ENCODE results near the gene TMEM100.

TMEM100 gene, protein sequence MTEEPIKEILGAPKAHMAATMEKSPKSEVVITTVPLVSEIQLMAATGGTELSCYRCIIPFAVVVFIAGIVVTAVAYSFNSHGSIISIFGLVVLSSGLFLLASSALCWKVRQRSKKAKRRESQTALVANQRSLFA

DNA sequence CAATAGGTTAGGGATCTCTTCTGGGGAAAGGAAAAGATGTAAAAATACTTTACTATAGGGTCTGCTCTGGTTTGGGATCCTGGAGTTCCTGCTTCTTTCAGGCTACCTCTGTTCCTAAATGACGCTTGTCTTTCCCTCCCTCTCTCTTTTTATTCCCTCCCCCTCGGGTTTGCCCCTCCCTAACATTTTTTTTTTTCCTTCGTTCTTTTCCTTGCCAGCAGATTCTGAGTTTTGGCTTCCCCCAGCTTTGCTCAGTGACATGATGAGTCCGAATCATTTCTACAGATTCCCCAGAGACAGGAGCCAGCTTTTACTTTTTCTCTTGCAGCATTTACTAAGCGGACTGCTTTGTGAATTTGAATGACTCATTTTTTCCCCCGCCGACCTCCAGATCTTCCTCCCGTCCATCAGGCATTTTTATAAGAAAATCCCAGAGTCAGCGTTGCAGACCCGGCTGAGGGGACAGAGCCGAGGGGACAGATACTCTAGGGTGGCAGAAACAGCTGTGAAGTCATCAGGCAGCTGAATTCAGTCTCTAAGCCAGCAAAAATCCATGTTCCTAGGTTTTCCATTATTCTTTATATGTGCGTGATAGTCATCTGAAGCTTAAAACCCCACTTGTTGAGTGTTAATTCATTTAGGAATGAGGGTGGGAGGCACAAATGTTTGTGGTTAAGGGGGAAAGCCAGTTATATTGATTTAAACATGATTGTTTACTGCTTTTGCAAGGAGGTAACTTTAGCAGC is at the start of gene TMEM100:
TSS of gene TMEM100 (minus strand) at position 123 of the 746 bp plus-strand sequence. CDS start 1,794 bp downstream, outside the sequence.
- no peak for DNase-seq

DNA sequence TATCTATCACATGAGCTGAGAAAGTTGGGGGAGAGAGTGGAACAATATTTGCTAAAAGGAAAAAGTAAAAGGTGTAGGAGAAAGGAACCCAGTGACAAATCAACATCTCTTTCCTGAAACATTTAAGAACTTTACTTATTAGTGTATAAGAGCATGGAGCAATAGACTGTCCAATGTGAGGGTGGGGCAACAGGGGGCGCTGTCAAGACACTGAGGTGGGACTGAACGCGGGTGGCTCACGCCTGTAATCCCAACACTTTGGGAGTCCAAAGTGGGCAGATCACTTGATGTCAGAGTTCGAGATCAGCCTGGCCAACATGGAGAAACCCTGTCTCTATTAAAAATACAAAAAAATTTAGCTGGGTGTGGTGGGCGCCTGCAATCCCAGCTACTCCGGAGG is 49.4 kb upstream of the TMEM100 start:
- DNase-seq, result no peak

DNA sequence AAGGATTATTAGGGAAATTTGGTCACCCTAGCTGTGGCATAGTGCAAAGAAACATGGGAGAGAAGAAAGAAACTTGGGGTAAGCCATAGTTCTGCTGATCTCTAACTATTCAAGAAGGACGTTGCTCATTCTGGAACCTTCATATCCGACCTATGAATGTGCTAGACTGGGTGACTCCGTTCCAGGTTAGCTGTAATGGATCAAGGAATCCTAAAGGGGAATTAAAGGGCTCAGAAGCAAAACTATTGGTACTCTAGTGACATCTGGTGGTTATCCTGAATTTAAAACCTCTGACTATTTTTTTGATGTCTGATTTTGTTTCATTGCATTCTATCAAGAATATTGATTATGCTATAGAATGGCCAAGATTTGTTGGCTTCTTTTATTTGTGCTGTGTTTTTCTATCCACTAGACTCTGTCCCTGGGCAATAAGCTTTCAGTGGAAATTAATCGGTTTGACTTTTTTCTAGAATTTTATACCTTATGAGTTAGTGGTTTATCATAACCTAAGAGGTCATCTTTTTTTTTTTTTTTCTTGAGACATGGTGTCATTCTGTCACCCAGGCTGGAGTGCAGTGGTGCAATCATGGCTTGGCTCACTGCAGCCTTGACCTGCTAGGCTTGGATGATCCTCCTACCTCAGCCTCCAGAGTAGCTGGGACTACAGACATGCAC is 47.7 kb upstream of the TMEM100 start:
- peak; percentile 51 for DNase-seq

DNA sequence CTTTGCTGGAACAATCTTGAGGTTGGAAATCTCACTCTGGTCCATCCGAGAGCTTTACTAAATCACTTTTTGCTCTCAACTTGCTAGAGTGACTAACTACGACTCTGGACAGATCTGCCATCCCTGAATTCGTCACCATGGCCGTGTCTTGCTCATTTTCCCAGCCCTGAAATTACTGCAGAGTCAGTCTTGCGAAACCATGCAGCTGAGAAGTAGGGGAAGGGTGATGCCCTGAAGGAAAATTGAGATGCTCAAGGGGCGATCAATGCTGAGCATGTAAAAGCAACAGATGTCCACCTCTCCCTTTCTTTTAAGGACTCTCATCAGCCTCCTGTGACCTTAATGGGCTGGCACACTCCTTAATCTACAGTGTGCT is 46.9 kb upstream of the TMEM100 start:
- DNase-seq, result peak; percentile 68

DNA sequence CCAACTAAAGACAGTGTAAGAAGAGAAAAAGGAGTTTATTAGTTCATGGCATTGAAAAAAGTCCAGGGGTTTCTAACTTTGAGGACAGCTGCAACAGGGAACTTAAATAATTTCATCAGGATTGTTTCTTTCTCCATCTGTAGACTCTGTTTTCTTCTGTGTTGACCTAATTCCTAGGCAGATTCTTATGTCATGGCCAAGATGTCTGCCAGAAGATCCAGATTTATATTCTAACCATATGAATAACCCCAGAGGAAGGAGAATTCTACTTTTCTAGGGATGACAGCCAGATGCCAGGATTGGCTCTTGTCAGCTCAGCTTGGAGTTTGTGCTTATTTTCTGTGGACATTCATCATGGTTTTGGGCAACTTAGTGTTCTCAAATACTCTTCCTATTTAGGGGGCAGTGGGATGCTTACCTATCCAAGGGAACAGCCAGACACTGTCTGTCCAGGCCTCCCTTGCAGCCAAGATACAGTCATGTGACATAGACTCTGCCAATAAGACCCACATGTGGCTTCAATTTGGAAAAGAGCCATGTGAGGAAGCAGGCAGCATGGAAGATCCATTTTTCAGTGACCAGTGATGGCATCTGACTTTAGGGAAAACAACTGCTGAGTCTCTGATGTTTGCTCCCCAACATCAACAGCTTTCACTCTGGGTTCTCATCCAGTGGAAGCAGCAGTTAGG is 46.4 kb upstream of the TMEM100 start:
- DNase-seq, result no peak

DNA sequence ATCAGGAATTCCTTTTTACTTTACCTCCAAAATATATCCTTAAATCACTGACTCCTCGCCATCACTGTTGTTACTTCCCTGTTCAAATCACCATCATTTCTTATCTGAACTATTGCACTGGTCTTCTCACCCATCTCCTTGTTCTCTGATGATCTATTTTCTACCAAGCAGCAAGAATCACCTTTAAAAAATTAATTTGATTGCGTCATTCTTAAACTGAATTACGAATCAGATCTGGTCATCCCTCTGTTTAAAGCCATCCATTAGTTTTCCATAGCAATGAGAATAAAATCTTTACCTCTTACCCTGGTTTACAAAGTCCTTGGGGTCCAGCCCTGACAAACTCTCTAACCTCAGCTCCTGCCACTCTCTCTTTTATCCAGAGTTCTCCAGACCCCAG is 42.8 kb upstream of the TMEM100 start:
- no peak for DNase-seq

DNA sequence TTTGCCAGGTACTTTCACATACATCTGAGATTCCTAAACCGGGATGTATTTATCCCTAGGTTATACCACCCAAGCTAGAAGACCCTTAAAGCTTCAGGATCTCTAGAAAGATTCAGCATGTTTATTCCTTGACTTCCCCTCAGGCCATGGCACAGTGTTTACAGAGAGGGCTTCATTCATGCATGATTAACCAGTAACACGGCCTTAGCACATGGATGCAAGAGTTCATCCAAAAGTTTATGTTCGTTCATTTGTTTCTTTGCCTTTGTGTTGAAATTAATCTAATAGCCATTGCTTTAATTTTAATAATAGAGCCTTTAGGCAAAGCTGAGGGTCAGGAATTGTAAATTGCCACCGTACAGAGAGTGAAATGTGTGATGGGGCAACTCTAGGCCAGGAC is 41.9 kb upstream of the TMEM100 start:
- DNase-seq, result no peak

DNA sequence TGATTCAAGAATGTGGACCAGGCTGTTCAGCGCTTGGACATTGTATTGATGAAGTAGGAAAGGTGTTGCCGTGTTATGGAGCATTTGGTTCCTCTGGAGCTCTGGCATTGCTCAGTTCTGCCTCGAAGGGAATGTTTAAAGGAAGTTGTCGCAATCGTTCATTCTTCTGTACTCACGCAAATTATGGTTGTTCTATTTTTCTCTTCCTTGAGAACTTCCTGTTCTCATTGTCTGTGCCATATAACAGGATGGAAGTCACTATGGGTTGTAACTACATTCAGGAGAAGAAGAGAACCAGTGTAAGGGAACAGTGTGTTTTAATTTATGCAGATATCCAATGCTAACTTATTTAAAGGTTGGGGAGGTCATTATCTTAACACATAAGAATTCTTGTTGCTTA is 41.2 kb upstream of the TMEM100 start:
- peak; percentile 56 for DNase-seq

DNA sequence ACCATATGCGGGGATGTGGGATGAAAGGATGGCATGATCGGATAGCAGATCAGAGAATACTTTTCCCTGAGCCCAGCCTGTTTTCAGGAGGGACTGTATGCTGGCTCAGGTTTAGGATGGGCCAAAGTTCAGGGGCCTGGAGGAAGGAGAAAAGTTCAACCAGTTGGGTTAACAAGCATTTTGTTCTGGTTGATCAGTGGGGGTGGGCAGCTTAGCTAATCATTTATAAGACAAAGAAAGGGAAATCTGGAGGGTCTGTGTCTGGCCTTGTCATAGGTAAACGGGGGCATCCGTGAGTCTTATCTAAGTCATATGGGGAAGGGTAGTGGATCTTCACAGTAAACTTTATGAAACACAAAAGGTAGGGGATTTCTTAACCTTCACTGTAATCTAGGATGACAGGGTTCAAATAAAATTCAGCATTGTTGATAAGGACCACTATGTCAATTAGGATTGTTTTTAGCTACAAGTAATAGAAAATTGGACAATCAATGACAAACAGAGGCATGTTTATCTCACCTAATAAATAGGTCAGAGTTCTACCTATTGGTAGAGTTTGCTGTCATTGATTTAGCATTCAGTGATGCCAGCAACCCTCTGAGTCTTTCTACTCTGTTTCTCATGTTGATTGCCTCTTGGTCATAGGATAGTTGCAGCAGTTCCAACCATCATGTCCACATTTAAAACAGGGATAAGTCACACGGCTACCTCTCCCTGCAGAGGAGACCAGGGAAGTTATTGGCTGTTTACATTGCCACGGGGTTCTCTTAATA is 39.6 kb upstream of the TMEM100 start:
- DNase-seq, result no peak

DNA sequence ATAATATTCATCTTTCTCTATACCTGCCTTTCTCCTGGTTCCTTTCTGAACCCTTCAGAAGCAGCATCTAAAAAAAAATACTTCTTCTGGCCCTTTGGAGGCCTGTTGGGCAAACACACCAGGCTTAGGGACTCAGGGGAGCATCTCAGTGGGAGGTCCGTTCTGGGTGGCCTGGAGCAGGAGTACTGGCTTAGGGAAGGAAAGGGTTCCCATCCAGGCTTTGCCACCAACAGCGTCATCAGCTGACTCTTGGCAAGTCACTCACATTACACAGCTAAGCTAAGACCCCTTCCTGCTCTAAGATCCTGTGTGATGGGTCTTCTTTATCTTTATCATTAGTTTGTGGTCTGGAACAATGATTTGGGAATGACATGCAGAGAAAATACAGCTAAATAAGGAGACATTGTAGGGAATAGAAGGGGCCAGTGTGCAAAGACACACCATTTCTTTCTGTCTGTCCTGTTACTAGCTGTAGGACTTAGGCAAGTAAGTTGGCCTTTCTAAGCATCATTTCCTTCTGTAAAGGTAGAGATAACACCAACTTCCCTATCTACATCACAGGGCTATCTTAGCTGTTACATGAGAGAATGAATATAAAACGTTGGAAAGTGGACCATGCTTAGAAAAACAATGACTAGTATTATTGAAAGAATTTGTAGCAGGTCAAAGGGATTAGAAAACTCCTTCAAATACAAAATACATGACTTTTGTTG is 38.1 kb upstream of the TMEM100 start:
- no peak for DNase-seq

DNA sequence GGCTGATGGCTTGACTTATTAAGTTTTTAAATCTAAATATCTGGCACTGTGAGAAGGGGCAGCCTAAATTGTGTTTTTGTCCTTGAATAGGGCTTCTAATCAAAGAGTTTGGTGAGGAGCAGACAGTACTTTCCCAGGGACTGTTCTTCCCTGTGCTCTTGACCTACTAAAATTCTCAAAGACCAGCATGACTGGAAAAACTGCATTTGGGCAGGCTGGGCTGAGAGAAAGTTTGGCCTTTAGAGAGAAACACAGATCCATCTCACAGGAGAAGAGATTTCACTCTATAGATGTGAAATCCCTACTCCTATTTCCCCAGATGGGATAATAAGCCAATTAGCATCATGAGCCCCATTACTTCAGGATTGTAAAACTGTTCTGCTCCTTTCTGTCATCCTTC is 35.5 kb upstream of the TMEM100 start:
- no peak for DNase-seq

DNA sequence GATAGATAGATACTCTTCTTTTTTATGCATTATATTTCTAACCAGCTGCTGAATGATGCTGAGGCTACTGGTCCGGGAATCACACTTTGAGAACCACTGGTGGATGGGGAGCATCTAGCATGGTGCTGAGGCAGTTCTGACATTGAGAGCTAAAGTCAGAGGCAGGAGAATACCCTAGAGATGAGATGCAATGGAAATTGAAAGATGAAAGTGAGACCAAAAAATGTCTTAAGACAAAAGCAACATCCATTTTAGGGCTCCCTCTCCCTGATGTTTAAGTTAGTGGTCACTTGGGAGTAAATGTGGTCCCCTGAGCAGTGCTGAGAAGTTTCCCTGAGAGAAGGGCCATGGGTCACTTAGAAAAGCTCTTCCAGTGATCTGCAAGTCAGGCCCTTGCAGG is 35.0 kb upstream of the TMEM100 start:
- no peak for DNase-seq

DNA sequence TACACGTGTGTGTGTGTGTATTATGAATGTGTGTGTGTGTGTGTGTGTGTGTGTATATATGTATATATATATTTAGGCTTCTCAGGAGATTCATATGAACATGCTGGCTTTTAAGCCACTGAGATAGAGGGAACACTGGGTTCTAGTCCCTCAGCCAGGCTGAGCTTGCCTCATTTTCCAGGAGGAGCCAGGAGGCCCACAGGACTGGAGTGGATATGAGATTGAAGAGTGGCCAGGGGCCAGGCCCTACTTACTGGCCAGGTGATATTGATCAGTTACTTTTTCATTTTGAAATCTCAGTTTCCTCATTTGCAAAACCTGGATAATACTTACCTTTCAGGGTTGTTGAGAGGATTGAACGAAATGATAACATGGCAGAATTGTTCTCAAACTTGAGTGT is 34.0 kb upstream of the TMEM100 start:
- DNase-seq, result no peak

DNA sequence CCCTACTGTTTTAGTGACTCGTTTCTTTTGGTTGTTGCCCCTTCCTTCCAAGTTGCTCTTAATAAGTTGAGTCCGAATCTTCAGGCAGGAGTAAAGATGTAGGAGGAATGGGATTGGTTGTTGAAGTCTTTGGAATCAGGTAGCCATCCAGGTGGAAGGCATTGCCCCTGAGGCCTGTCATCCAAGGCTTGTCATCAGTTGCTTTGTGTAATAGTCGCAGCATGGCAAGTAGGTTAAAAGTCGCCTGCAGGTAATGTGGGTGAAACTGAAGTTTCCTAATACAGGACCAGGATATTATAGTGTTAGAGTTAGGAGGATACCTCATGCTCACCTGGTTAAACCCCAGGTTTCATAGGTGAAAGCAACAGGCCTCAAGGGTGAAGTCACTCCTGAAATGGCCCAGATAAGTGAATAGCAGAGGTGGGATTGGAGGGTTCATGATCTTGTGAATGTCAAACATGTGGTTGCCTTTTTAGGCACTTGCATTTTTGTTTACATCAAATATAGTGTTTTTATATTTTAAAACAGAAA is 29.1 kb upstream of the TMEM100 start:
- no peak for DNase-seq

DNA sequence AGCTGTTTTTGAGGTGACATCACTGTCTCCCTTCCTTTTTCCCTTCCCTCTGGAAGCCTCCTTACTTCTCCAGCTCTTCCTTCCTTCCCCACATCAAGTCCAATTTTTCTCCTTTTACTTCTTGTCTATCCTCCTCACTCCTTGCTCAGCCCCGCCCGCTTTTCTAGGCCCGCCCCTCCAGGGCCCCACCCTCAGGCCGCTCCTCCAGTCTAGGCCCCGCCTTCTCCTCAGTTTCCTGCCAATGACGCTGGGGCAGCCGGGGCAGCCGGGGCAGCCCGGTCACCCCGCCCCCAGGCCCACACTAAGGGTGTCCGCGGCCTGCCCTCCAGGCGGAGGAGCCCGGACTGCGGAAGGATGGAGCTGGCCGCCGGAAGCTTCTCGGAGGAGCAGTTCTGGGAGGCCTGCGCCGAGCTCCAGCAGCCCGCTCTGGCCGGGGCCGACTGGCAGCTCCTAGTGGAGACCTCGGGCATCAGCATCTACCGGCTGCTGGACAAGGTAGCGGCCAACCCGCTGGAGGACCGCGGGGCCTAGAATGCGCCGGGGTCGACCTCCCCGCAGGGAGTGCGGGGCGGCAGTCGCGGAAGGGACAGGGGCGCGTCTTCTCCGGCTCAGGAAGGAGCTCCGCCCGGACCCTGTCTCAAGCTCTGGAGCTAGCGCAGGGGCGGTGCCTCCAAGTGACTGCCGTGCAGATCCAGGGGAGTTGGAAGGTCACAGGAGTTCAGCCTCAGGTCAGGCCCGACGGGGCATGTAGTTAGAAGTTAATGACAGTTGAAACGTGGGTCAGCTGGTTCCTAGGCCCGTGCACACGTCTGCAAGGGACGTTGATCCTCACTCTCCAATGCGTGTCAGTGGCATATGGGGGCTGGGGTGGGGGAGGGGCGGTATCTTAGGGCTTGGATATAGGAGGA is 28.3 kb upstream of the TMEM100 start, which contains the start of gene PCTP:
TSS of gene PCTP (plus strand) at position 302 of the 908 bp plus-strand sequence. CDS start at position 355, 53 bp downstream.
- DNase-seq, result peak; percentile 97

DNA sequence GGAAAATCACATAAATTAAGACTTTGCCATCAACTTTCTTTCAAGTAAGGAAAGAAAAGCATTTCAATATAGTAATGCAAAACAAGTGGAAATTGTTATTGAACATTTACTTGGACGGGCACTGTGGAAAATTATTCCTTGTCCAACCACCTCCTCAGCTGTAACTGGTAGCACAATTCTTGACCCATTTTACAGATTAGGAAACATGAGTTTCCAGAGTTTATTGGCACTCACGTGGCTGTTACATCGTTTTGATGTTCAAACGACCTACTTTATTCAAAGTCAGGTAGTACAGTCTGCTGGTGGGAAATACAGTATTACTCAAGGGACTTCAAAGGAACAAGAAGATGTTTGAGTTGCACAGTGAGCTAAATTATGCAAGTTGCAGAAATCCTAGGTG is 27.3 kb upstream of the TMEM100 start:
- no peak for DNase-seq

DNA sequence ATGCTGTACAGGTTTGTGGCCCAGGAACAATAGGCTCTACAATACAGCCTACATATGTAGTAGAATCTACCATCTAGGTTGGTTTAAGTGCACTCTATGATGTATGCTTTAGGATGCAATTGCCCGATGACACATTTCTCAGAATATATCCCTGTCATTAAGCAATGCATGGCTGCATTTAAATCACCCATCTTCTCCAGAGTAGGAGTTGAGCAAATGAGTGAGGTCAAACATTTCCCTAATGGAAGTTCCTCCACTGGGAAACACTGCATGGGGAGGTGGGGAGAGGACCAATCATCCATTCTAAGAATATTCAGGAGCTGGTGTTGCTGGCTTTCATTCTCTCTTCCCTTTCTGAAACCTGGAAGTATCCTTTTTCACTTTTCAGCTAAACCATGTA is 26.2 kb upstream of the TMEM100 start:
- DNase-seq, result peak; percentile 25

DNA sequence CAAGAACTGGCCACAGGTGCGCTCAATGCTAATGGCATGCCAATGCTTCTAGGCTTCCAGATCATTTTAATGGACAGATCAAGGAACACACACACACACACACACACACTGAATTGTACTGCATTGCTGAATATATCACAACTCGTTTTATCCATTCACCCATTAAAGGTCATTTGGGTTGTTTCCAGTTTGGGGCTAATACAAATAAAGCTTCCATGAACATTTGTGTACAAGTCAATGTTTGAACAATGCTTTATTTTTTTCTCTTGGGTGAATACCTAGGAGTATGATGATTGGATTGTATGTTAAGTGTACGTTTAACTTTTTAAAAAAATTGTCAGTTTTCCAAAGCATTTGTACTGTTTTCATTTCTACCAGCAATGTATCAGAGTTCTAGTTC is 24.5 kb upstream of the TMEM100 start:
- no peak for DNase-seq

DNA sequence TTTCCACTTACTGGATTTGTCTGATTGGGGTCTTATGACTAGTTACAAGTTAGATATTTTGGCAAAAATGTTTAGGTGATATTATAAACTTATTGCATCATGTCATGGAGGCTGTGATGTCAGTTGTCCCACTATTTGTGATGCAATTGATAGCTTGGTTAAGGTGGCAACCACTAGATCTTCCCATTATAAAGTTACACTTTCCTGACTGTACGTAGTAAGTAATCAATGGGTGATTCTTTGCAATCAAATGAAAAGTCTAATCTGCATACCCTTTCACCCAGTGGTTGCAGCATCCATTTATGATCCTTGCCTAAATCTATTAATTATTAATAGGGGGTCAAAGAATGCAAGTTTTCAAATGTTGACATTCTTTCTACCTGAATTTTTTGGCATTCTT is 23.8 kb upstream of the TMEM100 start:
- no peak for DNase-seq

DNA sequence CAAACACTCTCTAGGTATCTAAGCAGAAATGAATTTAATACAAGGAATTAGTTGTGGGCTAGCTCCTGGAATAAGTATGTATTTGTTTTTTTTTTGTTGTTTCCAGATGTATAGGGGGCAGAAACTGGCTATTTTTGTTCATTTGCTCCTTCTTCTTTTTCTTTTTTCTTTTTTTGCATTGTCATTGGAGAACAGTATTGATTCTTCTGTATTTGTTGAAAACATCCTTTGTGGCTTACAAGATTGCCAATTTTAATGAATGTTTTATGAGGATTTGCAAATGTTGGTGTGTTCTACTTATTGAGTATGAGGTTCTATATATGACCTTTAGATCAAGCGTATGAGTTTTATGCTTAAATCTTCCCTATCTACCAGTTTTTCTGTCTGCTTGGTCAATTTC is 22.6 kb upstream of the TMEM100 start:
- no peak for DNase-seq

Data from suppressor macrophage treated with lipopolysaccharide for 4 hours (primary cell).